ENCODE data around the gene CYB5R4. TPM values are rescaled to one million over a fixed set of nuclear protein-coding genes. Genes with fewer than 3 reads are reported as not detected.

Gene CYB5R4
- polyA plus RNA-seq, 2 of the 4 experiments (the other 2 are of a cell fraction), result 21.3 to 25.5 TPM

GRCh38 chr6:83985308-83985713 lies 125.8 kb downstream of the CYB5R4 start:
- ATAC-seq (no peak), FAIRE-seq (no peak), DNase-seq (ENCODE audit: low read depth in 1 of 2, low spot score in 1 of 2) (no peak)
- Histone ChIP-seq H3K4me1 (no peaks in the 10 kb centered on the region), H3K4me2 (no peak overlapping the region), H3K27ac (no peak overlapping the region), H3K4me3 (no peak overlapping the region), H3K9me3 (peaks cover 2% of the 10 kb centered on the region; the same call in 1 of the 3 replicates)
- WGBS (ENCODE audit: missing lambda C conversion rate), result 87% methylated on average over 1 of the region's 1 CpG
- ChIA-PET POLR2A (no interaction called here), CTCF (no interaction called here)
- TF ChIP-seq HEYL (CRISPR knock-in tag; IDR thresholded peaks at IDR 0.05) (no peak), HMGXB4 (CRISPR knock-in tag; IDR thresholded peaks at IDR 0.05; ENCODE audit: borderline replicate concordance) (no peak), KDM5A (IDR thresholded peaks at IDR 0.05) (no peak), ZNF302 (CRISPR knock-in tag; IDR thresholded peaks at IDR 0.05) (no peak), HOXA7 (CRISPR knock-in tag; IDR thresholded peaks at IDR 0.05) (no peak), FOSL2 (IDR thresholded peaks at IDR 0.05) (no peak), FOSL2 (CRISPR knock-in tag; IDR thresholded peaks at IDR 0.05) (no peak), HES2 (IDR thresholded peaks at IDR 0.05) (no peak), HOXB5 (CRISPR knock-in tag; IDR thresholded peaks at IDR 0.05) (no peak)

GRCh38 chr6:83985715-83986114 lies 126.2 kb downstream of the CYB5R4 start:
- Histone ChIP-seq H3K4me3 (no peak overlapping the region), H3K4me1 (no peaks in the 10 kb centered on the region), H3K9me3 (peaks cover 2% of the 10 kb centered on the region; the same call in 1 of the 3 replicates), H3K4me2 (no peak overlapping the region), H3K27ac (no peak overlapping the region)
- ChIA-PET POLR2A (no interaction called here), CTCF (no interaction called here)
- FAIRE-seq, result no peak
- DNase-seq (ENCODE audit: low read depth in 1 of 2, low spot score in 1 of 2), result no peak
- TF ChIP-seq MAFK (IDR thresholded peaks at IDR 0.05; ENCODE audit: partially characterized antibody) (no peak), CBX2 (IDR thresholded peaks at IDR 0.05; ENCODE audit: borderline replicate concordance, low read depth) (no peak), BCL3 (IDR thresholded peaks at IDR 0.05) (no peak), ZSCAN20 (CRISPR knock-in tag; IDR thresholded peaks at IDR 0.05) (no peak), KDM5A (IDR thresholded peaks at IDR 0.05) (no peak), SMC3 (IDR thresholded peaks at IDR 0.05) (no peak), ZNF302 (CRISPR knock-in tag; IDR thresholded peaks at IDR 0.05) (no peak), HOXA7 (CRISPR knock-in tag; IDR thresholded peaks at IDR 0.05) (no peak), HDAC2 (IDR thresholded peaks at IDR 0.05) (no peak), RAD21 (conservative IDR thresholded peaks at IDR 0.05 in 1 of 2, IDR thresholded peaks at IDR 0.05 in 1 of 2) (no peak), FOSL2 (IDR thresholded peaks at IDR 0.05) (no peak), FOSL2 (CRISPR knock-in tag; IDR thresholded peaks at IDR 0.05) (no peak), MAZ (IDR thresholded peaks at IDR 0.05; ENCODE audit: borderline replicate concordance, low read depth, low read length) (no peak), HES2 (IDR thresholded peaks at IDR 0.05) (no peak), NFE2L2 (conservative IDR thresholded peaks at IDR 0.05; ENCODE audit: low read length) (no peak), MYC (IDR thresholded peaks at IDR 0.05; ENCODE audit: borderline replicate concordance, low read length) (no peak), SREBF2 (IDR thresholded peaks at IDR 0.05) (no peak), HOXB13 (CRISPR knock-in tag; IDR thresholded peaks at IDR 0.05; ENCODE audit: low read depth) (no peak), RCOR1 (IDR thresholded peaks at IDR 0.05; ENCODE audit: low read depth, low read length) (no peak)
- no peak for ATAC-seq
